ENCODE results near the gene ELL.

ELL gene

DNA sequence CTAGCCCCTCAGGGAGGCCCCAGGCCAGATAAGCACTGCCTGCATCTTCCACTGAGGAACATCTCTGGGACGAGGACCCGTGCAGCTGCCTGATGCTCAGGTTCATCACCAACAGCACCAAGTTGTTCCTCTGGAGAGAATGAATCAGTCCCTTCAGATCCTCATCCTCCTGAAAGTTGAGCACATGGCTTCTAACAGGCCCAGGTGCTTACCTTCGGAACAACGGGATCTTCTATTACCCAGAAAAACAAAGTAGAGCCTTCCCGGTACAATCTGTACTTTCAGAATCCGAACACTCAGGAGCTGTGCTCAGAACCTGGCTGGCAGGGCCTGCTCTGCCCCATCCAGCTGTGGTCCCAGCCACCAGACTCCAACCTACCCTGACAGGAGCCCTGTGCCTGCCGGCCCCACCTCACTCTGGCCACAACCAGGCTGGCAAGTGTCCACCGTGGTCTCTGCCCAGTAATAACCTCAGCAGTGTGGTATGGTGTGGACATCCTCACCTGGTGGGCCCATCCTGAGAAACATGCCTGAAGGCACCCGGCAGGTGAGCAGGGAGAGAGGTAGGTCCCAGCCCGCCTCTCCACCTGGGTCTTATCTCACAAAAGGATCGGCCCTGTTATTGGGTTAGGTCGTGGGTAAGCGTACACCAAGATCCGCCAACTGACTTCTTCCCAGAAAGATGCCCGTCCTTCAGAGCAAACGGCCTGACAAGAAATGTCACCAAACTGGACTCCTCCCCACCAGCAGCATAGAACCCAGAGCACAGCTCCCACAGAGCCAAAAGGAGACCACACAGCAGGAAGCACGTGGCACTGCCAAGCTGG is 34.1 kb downstream of the ELL start:
- DNase-seq, result no peak

- no peak for DNase-seq
Observed at GRCh38 chr19:18486746-18487145, 35.1 kb downstream of the ELL start.

- peak; percentile 40 for DNase-seq
Observed at GRCh38 chr19:18484992-18485391, 36.9 kb downstream of the ELL start.

- no peak for DNase-seq
Observed at GRCh38 chr19:18483119-18483890, 38.6 kb downstream of the ELL start.

DNA sequence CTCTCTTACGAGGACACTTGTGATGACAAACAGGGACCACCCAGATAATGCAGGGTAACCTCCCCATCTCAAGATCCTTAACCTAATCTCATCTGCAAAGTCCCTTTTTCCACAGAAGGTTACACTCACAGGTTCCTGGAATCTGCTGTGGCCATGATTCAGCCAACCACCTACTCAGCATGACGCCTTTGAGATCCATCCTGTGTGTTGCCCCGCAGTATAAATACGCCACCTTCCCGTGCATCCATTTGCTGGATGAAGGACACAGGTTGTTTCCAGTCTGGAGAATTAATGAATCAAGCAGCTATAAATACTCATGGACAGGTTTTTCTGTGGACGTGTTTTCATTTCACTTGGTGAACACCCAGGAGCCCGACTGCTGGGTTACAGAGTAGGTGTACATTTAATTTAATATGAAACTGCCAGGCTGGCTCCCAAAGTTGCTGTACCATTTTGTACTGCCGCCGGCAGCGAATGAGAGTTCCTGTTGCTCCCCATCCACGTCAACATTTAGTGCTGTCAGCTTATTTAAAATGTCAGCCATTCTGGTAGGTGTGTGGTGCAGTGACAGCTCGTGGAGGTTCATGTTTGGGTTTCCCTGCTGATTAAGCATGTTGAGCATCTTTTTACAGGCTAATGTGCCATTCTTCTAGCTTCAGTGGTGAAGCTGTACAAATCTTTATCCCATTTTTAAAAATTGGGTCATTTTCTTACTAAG is 40.2 kb downstream of the ELL start:
- DNase-seq, result no peak

- DNase-seq, result no peak
Observed at GRCh38 chr19:18480006-18480691, 41.7 kb downstream of the ELL start.

GRCh38 chr19:18478545-18479311 is 43.1 kb downstream of the ELL start:
- DNase-seq, result peak; percentile 81

DNA sequence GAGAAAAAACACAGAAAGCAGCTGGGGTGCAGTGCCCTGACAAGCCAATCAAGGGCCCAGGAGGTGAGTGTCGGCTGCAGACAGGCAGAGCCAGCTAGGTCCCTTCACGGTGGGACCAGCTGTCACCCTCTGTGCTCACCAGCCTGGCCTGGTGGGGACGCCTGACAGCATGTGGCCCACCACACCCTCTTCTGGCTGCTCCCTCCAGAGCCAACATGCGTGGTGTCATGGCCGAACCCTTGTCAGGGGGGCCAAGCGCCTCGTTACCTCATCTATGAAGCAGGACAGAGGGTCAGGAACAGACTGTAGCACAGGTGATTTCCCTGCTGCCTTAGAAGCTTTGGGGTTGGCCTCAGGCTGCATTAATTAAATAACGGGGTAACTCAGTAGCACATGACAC is 43.9 kb downstream of the ELL start:
- DNase-seq, result no peak

DNA sequence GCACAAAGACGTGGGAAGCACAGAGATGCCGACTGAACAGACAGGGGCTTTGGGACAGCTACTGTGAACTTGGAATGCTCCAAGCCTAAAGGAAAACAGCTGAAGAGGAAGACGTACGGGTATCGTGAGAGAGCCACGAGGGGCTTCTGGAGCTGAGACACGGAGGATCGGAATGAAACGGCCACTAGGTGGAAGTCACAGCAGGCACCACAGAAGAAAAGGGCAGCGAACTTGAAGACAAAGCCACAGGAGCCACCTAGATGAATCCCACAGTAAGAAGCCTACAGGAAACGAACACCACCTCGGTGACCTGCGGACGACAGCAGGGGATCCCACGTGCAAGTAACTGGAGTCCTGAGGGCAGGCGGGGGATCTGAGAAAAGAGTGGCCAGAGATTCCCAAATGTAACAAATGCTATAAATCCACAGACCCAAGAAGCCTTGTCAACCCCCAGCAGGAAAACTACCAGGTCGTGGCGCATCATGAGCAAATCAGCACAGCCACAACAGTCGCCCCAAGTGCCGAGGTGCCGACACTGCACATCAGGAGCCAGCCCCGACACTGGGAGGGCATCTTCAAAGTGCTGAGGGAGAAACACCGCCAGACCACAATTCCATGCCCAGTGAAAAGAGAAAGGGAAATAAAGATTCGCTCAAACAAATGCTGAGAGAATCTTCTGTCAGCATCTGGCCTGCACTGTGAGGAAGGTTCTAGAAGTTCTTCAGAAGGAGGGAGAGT is 44.7 kb downstream of the ELL start:
- DNase-seq, result no peak

DNA sequence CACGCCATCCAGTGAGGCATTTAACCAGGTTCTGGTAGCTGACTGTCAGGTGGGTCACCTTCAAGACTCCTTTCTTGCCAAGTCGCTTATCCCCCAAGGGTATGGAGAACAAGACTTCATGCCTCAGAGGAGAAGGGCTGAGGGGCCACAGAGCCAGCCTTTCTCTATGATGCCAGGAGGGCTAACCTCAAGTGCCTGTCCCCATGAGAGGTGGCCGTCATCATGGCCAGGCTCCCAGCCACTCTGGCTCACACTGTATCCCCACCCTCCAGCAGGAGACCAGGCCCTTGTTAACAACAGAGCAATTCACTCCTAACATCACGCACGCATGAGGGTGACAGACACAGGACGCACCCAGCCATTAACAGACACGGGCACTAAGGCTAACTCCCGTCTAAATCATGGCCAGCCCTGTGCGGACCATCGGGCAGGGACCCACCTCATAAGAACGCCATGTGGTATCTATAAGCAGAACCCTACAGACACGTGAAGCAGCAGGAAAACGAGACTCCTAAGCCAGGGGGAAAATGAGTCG is 45.3 kb downstream of the ELL start:
- DNase-seq, result no peak

DNA sequence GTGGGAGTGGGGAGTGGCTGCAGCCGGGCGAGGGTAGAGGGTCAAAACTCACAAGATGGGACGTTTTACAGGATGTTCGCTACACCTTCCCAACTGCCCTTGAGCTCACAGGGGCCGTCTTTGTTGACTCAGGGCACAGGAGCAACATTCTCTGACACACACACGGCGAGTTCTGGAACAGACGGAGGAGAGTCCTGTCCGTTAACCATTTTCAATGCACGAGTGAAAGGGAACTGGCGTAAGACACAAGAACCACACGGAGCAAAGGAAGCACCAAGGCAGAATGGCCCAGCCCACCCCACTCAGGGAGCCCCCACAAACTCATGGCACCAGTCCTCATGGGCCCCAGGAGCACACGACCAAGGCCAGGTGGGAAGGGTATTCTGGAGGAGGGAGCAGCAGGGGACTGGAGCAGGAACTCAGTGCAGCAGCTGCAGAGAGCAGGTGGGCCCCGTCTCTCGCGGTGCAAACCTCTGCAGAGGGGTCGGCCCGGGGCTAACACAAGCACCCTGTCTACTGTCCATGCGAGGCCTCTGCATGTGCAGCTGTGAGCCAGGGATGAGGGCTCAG is 46.0 kb downstream of the ELL start:
- DNase-seq, result no peak

- DNase-seq, result no peak
Observed at GRCh38 chr19:18475004-18475453, 46.8 kb downstream of the ELL start.

GRCh38 chr19:18474366-18474887 is 47.4 kb downstream of the ELL start:
- DNase-seq, result no peak

- DNase-seq, result no peak
Observed at GRCh38 chr19:18473706-18474087, 48.2 kb downstream of the ELL start.

GRCh38 chr19:18473003-18473705 is 48.7 kb downstream of the ELL start:
- DNase-seq, result no peak

- no peak for DNase-seq
Observed at GRCh38 chr19:18470787-18471186, 51.1 kb downstream of the ELL start.

DNA sequence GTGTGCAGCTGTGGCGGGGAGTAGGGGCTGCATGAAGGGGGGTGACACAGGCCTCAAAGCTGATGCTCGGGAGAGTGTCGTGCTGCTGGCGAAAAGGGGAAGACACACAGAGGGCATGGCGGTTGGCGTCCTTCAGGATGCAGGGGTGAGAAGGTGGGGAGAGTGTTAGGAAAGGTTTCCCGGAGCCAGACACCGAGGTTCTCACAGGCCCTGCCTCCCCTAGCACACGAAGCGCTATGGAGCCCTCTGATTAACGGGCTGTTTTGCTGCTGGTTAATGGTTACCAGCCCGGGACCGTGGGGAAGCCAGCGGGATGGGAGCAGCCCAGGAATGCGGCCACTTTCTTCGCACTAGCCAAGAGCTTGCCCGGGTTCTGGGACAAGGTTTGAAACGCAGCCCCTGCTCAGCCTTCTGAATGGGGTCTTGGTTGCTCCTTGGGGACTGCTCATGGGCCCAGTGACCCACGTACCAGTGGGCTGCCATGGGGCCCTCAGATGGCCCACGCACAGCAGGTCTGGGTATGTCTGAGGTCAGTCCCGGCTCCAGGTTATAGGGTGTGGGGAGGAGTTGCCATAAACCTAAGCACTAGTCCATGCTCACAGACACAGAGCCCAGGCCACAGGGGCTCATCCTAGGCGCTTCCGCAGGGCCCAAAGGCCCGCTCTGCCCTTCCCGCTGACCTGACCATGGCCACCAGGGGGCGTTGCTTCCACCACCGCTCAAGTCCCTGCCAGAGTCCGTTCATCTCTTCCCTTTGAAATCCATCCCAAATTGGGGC is 52.6 kb downstream of the ELL start:
- DNase-seq, result peak; percentile 76

- no peak for DNase-seq
Observed at GRCh38 chr19:18468517-18468916, 53.4 kb downstream of the ELL start.

DNA sequence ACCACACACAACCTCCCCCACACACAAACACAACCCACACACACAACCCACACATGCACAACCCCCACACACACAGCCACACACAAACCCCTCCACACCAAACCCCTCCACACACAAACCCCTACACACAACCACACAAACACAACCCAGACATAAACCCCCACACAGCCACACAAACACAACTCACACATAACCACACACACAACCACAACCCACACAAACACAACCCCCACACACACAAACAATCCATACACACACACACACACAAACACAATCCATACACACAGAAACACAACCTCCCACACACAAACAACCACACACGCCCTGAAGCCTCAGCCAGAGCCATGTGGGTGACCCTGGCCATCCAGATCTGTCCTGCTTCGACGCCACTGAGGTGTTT is 53.9 kb downstream of the ELL start:
- no peak for DNase-seq

All from hematopoietic multipotent progenitor cell treated with erythropoietin and hydrocortisone succinate and interleukin-3 and kit ligand, for 6 days (in vitro differentiated cells).